Activated CD8-positive, alpha-beta memory T cell treated with anti-CD3 and anti-CD28 coated beads for 48 hours (primary cell): ENCODE data around the gene CXorf38.
"Not testable (repeated sequence)": the region's sequence is repeated elsewhere in the genome, so short reads cannot be mapped to it uniquely, and the experiment has no call there.

Experiments used
- DNase-seq, 3 experiments: peaks; one replicate each; pipeline ENCODE4 v3.0.0-alpha.2; 2020; ENCODE audit warnings: low read depth in 2 of 3, low spot score in 2 of 3

CXorf38 gene

GRCh38 chrX:40628506-40628905 lies 18.9 kb downstream of the CXorf38 start:
- DNase-seq, result no peak

DNA sequence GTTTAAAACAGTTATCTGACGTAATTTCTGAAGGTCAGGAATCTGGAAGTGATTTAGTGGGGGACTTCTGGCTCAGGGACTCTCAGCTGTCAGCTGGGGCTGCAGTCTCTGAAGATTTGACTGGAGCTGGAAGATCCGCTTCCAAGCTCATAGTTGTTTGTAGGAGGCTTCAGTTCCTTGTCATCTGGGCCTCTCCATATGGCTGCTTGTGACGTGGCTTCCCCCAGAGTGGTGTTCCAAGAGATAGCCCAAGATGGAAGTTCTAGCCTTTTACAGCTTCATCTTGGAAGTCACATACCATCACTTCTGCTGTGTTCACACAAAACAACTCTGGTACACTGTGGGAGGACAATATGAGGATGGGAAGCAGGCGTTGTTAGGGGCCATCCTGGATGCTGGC lies 22.1 kb downstream of the CXorf38 start:
- no peak for DNase-seq

- DNase-seq, result no peak
Observed at GRCh38 chrX:40623665-40624064, 23.7 kb downstream of the CXorf38 start.

DNA sequence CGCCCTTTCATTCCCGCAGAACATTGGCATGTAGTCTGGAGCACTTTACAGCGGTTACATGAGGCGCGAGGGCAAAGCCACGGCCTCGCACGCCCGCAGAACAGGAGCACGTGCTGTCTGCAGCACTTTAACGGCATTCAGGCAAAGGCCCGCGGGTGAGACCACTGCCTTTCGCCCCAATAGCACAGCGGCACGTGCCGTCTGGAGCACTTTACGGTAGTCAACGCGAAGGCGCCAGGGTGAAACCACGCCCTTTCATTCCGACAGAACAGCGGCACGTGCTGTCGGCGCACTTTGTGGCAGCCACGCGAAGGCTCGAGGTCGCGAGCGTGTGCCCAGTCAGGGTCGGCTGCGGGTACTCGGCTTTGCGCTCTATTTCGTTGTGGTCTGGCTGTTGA lies 24.2 kb downstream of the CXorf38 start, which contains the start of gene MPC1L:
MPC1L (plus strand) TSS at position 290 of the 398 bp plus-strand sequence. CDS start 138 bp downstream, outside the sequence.
- DNase-seq, result no peak

GRCh38 chrX:40622479-40623138 lies 24.8 kb downstream of the CXorf38 start:
- no peak for DNase-seq

DNA sequence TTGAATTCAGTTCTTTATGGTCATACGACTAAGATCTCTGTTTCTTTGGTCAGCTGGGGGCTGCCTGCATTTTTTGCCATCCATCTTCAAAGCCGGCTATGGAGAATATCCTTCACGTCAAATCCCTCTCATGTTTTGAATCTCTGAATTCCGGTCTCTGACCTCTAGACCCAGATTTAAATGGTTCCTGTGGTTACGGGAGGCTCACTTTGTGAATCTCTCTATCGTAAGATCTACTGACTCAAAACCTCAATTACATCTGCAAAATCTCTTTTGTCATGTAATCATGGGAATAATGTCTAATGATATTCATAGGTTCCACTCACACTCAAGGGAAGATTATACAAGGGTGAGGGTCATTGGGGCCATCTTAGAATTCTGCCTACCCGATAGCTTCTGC lies 29.8 kb downstream of the CXorf38 start:
- no peak for DNase-seq

DNA sequence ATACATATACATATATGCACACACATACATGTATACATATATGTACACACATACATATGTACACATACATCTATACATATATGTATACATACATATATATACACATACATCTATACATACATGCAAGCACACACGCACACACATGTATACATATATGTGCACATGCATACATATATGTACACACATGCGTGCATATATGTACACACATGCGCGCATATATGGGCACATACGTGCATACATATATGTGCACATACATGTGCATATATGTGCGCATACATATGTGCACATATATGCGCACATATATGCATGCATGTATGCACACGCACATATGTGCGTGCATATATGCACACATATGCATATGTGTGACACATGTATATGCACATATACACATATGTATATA lies 31.4 kb downstream of the CXorf38 start:
- no peak for DNase-seq

DNA sequence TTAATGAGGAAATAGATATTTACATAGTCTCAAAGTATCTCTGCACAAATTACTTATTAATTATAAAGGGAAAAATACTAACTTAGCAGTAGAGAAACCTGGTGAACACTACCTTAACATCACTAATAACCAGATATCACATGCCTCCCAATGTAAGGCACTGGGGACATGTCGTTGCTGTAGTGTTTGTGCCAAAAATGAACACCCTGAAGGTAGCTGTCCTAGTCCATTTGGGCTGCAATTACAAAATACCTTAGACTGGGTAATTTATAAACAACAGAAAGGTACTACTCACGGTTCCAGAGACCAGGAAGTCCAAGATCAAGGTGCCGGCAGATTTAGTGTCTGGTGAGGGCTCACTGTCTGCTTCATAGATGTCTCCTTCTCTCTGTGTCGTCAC lies 34.9 kb downstream of the CXorf38 start:
- no peak for DNase-seq

- no peak for DNase-seq
Observed at GRCh38 chrX:40607381-40607780, 40.0 kb downstream of the CXorf38 start.

DNA sequence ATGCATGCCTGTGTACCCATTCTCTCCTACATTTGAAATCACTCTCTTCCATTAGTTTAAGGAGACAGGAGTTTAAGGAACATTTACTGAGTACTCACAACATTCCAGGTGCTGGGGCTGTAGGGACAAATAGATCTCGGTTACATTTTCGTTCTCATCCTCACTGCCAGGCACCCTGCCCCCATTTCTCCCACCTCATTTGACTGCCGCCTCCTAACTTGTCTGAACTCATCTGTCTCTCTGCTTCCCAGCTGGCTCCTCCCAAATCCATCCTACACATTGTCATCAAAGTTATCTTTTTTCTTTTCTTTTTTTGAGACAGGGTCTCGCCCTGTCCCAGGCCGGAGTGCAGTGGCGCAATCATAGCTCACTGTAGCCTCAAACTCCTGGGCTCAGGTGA lies 43.9 kb downstream of the CXorf38 start:
- DNase-seq, result no peak

GRCh38 chrX:40589616-40590321 lies 57.6 kb downstream of the CXorf38 start:
- not testable (repeated sequence) for DNase-seq

GRCh38 chrX:40587623-40588022 lies 59.7 kb downstream of the CXorf38 start:
- DNase-seq, result not testable (repeated sequence)

DNA sequence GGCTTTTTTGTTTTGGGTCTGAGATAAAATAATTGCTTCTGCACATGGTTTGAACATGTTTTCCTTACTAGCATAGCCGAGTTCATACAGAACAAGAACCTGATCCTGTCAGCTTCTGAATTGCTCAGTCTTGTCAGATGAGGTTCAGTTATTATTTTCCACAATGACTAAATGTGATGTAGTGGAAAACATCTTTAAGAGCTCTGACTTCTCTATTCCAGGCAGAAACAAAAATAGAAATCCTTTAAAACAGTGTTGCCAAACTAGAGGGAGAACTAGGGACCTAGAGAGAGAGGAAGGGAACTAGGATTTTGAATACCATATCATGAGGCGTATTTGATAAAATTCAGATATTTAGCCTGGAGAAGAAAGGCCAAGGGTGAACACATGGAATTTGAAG lies 64.5 kb downstream of the CXorf38 start:
- no peak for DNase-seq

DNA sequence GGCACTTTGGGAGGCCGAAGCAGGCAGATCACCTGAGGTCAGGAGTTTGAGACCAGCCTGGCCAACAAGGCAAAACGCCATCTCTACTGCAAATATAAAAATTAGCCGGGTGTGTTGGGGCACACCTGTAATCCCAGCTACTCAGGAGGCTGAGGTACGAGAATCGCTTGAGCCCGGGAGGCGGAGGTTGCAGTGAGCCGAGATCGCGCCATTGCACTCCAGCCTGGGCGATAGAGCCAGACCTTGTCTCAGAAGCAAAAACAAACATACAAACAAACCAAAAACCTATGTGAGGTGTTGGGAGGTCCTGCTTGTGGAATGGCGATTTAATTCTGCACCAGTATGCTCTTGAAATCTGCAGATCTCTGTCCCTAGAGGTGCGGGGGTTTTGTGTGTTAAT lies 65.2 kb downstream of the CXorf38 start:
- not testable (repeated sequence) for DNase-seq

- DNase-seq, result no peak
Observed at GRCh38 chrX:40581336-40581920, 65.9 kb downstream of the CXorf38 start.

DNA sequence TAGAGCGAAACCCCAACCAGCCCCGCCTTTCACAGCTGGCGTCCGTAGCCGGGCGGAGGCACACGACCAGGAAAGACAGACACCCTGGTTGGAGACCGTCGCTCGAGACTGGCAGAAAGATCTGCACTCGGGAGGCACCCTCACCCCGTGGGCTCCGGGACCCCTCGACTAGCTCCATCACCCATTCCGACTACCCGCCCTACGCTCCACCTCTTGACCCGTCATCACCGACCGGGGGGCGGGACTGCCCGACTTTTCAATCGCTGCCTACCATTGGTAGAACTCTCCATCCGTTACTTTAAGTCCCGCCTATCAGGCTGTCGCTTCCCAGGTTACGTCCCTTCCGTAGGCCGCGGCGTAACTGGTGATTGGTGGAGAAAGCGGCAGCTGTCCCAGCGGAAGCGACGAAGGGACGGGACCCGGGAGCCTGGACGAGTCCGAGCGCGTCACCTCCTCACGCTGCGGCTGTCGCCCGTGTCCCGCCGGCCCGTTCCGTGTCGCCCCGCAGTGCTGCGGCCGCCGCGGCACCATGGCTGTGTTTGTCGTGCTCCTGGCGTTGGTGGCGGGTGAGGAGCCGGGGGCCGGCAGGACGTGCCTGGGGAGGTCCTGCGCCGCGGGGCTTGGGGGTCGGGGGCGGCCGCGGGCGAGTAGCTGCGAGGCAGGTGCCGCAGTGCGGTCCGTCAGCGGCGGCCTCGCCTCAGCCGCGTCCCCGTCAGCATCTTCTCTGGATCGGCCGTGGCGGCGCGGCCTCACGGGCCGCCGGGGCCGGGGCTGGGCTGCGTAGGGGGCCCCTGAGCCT lies 66.6 kb downstream of the CXorf38 start, which contains the start of gene ATP6AP2:
ATP6AP2 (plus strand) TSS at position 434 of the 799 bp plus-strand sequence; CDS start at position 530, 96 bp downstream.
- peak; percentile 56 to 69 (median 57) for DNase-seq

GRCh38 chrX:40579900-40580536 lies 67.3 kb downstream of the CXorf38 start:
- no peak for DNase-seq

DNA sequence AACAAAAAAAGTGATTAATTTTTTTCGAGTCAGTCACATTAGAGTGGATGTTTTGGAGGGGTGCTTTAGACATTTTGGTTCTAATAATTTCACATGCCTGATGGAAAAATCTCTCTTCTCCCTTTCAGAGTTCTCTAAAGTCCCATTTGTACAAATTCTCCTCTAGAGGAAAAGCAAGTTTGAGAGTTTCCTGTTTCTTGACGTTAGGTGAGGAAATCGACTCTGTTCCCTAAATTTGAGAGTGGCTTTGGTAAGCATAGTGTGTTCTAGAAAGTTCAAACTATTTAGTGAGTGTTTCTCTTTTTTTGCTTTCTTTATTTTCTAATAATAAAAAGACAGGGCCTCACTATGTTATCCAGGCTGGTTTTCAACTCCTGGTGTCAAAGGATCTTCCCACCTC lies 68.2 kb downstream of the CXorf38 start:
- no peak for DNase-seq

- no peak for DNase-seq
Observed at GRCh38 chrX:40578039-40578695, 69.2 kb downstream of the CXorf38 start.
